Stimulated activated CD4-positive, alpha-beta T cell treated with anti-CD3 and anti-CD28 coated beads, TNF-alpha, amount 100 ng/mL, for 1 hour (primary cell): ENCODE data around the gene TCF15.

Experiments used
- DNase-seq, 3 donors: peaks; one replicate each; pipeline ENCODE4 v3.0.0-alpha.2; 2020; ENCODE audit warnings: low read depth in 3 of 3, low spot score in 1 of 3

Gene TCF15

DNA sequence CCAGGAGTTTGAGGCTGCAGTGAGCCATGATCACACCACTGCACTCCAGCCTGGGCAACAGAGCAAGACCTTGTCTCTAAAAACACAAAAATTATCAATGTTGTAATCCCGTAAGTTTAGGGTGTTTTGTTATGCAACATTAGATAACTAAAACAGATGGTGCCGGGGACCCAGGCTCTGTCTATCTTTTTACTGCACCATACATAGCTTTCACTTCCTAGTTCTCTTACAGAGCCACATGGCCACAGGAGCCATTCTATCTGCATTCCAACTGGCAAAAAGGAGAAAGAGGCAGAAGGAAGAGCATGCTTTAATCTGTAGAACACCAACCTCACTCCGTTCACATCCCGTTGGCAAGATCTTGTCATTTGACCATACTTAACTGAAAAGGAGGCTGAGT is 5.4 kb upstream of the TCF15 start:
- no peak for DNase-seq

DNA sequence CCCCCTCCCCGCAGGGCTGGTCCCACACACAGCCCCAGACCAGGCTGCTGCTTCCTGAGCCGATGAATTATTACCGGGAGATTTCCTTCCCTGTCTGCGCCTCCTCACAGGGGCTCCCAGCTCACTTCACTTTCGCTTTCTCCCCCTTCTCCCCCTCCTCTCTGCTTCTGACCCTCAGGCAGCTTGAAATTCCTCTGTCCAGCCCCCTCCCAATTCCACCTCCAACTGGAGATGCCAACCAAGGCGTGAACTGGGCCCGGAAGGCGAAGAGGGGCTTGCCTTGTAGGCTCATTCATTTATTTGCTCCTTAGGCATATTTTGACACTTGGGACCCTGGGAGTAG is 1.7 kb upstream of the TCF15 start:
- DNase-seq, result no peak

DNA sequence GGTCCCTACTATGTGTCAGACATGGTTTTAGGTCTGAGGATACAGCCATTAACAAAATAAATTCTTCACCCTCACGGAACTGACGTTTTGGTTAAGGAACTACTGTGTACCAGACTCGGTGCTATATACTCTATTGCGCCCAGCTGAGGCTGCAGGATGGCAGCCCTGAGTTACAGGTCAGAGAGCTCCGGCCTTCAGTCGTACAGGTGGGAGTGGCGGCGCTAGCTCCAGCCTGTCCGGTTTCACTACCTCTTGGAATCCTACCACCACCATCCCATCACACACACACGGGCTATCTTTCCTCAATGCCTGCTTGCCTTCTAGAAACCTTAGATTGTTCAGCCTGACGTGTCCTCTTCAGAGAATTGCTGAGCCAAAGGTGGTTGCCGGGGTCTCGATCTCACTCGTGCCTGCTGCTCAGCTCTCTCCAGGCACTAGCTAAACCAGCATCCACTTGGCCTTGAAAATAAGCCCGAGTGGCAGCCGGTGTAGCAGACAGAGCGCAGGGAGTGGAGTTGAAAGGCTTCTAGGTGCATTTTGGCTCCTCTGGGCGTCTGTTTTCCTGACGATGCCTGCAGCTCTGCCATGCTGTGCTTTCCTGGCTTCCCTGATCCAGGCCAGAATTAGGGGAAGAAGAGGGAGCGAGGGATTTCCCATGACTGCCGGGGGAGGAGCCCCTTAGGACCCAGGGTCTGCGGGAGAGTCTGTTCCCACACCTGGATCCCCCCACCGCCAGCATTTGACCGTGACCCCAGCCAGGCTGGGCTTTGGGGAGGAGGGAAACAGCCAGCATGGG is 1.1 kb upstream of the TCF15 start:
- DNase-seq, result no peak

DNA sequence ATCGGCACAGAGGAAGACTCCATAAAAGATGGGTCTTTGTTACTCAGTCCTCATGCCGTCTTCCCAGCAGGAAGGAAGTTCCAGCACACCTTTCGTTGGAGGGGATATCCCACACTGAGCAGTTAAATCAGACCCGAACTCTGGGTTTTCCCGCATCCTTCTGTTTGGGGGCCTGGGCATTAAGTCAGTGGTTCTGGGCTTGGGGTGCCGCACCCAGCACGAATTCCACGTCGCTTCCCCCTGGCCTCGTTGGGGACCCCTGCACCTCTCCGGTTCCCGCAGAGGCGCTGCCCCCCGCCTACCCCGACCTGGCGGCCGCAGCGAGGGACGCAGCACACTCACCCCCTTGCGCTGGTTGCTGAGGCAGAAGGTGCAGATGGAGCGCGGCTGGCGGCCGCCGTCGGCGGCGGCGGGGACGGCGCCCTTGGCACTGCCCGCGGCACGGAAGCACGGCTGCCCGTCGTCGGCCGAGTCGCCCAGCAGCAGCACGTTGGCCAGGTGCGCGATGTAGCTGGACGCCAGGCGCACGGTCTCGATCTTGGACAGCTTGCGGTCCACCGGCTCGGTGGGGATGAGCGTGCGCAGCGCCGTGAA is 641 bp downstream of the TCF15 start:
- DNase-seq, result no peak

DNA sequence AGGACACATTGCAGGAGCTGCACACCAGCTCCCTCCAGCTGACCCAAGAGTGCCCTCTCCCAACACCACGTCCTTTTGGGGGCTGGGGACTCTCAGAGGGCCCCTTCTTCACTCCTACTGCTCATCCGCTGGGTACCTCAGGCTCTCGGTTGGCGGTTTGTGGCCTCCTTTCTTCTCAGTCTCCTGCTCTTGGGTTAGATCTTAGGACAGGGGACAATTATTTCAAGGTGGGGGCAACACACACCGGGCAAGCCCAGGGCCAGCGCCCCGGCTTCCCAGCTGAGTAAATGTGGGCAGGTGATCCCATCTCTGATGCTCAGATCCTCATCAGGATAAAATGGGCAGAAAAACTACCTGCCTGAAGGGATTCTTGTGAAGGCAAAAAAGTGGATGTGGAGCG is 1.1 kb downstream of the TCF15 start:
- no peak for DNase-seq

DNA sequence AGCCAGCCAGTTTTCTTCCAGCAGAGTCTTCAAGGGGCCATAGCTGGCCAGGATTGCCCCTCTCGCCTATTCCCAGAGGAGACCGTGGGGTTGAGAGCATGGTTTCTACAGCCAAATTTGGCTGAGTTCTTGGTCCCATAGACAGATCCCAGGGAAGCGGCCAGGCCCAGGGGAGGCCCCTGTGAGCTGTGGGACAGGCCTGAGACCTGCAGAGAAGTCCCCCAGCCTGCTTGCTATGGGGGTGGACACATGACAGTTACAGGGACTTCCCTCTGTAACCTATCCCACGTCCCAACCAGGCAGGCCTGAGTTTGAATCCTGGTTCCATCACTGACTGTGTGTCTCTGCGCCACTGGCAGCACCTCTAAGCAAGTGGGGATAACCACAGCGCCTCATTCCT is 2.6 kb downstream of the TCF15 start:
- DNase-seq, result no peak

DNA sequence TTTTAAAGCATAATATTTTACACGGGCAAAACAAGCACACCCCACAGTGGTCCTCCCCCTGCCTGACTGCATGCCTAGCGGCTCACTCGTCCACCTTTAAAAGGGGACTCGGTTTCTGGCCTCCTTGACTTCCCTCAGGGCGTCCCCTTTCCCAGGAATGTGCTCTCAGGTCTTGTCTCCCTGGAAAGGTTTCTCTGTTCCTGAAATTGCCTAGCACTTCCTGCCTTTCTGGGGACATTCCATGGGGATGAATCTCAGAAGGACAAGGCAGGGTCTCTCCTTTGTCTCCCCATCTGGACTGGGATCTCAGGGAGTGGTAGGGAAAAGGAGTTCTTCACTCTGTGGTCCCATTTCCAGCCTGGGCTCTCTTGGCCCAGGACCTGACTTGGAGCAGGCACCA is 4.9 kb downstream of the TCF15 start:
- no peak for DNase-seq

DNA sequence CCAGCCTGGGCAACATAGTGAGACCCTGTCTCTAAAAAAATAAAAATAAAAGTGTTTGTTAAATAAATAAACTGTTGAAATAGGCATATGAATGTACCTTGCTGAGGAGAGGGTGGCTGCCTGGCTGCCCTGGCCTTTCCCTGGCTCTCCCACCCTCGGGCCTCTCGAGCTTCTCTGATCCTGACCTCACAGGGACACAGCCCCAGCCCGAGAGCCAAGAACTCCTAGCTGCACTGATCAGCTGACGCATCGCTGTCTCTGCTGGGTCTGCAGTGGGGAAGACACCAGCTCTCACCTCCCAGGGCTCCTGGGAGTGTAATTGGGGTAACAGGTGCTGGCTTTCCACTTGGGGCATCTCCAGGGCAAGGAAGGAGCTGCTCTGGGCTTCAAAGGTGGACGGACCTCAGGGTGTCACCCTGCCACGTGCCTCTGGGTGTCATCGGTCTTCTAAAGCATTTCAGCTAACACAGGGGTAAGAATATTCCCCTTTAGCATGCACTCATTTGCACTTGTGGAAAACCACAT is 6.9 kb downstream of the TCF15 start:
- no peak for DNase-seq

DNA sequence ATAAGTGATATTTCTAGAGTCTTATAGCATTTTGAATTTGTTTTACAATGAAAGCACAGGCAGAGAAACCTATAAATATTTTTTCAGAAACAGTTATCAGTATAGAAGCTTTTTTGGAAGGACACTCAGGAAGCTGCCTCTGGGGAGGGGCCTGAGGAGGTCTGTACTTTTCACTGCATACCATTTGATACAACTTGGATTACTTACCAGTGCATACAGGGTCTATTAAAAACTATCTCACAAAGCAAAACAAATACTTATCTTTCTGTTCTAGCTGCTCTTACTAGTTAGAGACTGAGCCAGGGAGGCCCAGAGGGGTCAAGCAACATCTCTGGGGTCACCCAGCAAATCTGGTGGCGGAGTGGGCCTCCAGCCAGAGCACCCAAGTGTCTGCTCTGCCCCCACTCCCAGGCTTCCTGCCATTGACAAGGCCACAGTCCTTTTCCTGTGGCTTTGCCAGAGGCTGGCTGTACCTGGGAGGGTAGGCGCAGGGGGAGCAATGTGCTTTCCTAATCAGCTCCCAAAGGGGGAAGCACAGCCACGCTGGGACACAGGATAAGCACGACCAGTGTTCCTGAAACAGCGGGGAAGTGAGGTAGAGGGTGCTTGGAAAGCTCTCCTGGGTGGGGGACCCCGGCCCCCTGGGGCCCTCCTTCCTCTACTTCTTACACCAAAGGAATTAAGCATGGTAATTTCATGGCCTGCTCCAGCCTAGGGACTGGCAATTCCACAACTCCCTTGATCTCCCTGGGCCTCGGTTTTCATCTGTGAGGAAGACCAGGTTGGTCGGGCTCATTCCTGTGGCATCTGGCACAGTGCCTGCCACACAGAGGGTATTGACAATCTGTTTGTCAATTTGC is 7.8 kb downstream of the TCF15 start:
- DNase-seq, result no peak

DNA sequence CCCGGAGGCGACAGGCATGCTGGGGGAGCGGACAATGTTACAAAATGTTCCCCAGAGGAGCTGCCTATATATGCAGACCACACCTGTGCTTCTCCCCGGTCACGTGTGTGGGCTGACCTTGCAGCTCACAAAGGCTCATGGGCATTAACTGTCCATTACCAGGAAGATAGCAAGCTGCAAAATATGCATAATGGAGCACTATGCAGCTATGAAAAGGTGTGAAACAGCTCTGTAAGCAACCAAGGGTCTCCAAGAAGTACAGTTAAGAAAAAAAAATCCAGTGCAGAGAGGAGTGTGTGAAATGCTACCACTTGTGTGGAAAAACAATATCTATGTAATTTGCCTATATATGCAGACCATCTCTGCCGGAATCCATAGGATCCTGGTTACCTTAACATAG is 9.4 kb downstream of the TCF15 start:
- no peak for DNase-seq

DNA sequence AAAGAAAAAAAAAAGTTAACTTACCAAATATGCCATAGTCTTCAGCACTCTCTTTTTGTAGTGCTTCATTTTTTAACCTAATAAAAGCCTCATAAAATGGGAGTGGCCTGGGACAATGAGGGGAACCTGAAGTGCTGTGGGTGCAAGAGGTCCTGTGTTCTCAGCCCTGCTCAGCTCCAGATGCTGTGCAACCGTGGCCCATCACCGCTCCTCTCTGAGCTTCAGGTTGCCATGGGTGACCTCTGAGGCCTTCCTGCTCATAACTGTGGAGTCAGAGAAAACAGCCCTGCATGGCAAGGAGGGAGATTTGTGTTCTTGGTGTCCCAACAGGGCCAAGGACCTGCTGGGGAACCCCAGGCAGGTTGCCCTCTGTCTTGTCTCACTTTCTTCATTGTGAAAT is 10.0 kb downstream of the TCF15 start:
- no peak for DNase-seq

DNA sequence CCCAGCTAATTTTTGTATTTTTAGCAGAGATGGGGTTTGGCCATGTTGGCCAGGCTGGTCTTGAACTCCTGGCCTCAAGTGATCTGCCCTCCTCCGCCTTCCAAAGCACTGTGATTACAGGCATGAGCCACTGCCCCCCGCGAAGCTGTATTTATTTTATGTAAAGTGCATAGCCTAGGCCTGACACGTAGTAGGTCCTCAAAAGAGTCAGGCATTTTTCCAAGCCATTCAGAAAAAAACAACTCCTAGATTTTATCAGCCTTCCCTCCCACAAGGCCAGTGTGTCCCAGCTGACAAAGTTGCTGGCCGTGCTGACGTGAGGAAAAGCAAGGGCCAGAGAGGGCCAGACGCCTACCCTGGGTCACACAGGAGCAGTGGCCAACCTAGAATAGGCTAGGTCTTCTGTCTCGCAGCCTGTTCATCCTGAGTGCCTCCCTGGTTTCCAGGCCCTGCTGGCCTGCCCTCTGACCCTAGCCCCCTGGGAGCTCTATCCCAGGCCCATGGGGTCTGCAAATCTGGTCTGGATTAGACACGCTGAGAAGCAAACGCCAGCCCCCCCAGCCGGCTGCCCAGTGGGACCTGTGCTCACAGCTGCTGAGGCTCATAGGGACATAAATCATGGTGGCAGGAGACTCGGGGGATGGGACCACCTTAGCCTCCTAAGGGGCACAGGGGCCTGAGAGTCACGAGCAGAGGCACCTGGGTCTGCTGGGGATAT is 11.8 kb downstream of the TCF15 start:
- no peak for DNase-seq

DNA sequence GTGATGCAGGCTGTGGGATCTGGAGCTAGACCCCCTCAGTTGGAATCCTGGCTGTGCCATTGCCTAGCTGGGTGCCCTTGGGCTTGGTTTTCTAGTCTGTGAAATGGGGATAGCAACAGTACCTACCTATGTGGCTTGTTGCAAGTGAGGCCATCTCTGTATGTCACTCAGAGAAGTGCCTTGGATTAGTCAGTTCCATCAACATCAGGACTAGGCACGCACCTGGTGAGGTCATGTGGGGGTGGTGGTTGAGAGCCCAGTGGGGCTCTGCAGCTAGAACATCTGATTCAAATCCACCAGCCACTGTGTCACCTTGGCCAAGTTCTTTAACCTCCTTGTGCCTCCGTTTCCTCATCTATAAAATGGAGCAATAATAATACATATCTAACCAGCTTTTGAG is 12.5 kb downstream of the TCF15 start:
- no peak for DNase-seq

DNA sequence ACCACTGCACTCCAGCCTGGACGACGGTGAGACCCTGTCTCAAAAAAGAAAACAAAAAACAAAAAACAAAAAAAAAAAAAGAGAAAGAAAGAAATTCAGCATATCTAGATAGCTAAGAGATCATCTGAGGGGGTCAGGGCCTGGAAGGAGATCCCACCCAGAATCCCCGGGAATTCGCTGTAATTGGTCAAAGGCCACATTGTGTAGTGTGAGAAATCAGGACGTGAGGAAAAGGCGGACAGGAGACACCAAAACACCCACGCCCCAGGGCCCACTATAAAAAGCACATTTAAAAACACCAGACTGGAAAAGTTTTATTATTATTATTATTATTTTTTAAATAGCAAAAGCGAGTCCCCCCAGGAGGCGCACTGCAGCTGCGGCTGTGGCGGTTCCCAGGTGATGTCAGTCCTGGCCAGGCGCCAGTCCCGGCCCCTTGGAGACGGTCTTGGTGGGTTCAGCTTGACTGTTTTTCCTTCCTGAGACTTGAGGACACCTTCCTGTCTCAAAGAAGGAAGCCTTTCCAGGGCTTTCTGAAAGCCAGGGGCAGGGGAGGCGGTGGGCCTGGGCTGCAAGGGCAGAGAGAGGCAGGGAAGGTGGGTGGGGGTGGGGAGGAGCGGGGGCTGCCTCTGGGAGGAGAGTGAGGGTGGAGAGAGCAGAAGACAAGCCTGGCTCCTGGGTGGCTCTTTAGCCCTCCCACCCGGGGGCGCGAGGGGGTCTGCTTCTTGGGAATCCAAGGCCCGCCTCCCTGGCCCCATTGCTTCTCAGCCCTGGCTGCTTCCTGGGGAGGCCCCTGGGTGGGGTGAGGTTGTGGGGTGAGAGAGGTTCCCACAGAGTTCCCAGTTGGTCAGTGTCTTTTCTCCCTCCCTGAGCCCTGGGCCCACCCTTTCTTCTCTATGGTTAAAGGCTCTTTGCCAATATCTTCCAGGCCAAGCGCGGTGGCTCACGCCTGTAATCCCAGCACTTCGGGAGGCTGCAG is 14.5 kb downstream of the TCF15 start:
- no peak for DNase-seq

DNA sequence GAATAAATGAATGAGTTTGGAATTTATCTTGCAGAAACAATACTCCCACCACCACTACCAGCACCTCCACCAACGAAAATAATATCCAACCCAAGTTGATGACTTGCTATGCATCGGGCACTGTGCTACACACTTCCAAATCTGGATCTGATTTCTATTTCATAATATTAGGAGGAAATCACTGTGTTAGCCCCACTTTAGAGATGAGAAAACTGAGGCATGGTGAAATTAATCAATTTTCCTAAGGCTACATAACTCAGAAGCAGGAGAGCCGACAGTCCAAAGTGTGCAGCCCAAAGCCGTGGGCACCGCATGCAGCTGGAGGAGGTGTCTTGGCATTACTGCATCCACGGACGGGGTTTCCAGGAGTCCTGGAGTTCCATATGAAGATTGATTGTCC is 17.6 kb downstream of the TCF15 start:
- no peak for DNase-seq

DNA sequence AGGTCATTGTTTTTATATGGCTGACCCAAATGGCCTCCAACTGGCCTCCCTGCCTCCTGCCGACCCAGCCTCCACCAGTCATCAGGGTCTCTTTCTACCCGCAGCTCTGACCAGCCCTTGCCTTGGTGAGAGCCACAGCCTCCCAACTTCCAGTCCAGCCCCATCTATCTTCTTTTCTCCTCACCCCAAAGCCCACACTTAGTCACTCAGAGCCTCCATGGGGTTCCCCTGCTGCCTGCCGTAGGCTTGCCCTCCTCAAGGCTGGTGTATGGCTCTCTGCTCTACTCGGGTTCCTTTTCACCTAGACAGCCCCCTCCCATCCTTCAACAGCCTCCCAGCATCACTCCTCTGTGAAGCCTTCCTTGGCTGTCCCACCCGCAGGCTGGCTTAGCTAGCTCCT is 18.2 kb downstream of the TCF15 start:
- no peak for DNase-seq

DNA sequence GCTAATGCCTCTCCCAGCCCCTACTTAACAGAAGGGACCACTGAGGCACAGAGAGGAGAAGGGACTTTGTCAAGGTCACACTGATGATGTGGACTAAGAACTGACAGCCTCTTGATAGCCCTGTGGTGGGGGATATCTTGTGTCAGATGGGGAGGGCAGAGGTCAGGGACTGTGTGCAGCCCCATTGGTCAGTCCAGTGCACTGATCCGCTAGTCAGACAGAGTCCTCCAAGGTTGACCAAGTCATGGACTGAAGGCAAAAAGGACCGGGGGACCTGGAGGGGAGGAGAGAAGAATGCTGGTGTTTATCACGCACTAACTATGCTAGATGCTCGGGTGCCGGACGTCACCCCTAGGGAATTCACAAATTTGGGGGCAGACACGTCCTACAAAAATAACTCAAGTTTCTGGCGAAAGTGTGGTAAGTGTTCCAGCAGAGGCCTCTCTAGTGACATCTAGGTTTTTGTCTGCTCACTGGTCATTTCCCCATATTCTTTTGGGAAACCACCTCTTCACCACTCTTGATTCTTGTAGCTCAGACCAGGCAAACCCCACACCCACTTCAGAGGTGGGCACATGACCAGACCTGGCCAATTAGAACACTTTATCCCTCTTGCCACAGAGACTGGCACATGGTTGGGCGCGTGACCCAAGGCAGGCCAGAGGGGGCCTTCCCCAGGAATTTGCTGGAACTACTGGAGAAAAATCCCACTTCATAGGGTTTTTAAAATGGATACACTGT is 21.0 kb downstream of the TCF15 start:
- DNase-seq, result no peak

DNA sequence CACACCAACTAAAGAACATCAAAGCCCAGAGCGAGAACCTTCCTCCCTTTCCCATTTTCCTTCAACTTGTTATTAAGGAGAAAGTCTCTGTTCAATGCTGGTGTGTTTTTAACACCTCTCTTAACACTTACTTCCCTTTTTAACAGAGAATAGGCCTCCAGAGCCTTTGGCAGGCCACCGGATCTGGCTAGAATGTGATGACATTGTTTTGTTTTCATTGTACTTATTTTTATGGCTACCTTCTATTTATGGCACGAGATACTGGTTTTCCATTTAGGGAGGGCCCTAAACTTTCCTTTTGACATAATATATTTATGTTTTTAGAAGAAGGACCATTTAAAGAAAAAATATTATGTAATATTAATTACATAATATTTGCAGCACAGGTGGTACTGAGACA is 21.6 kb downstream of the TCF15 start:
- no peak for DNase-seq

DNA sequence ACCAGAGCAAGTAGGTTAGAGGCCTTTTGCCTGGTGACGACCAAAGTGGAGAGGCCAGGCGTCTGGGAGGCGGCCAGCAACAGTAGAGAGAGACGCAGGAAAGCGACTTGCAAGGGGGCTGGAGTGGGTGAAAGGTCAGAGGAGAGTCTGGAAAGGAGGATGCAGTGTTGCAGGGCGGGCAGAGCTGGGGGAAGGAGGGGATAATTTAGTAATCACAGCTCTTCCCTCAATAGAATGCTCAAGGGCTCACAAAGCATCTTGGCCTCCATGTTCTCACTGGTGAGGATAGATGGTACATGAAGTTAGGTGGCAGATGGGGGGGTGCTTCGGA is 25.2 kb downstream of the TCF15 start:
- no peak for DNase-seq
